ENCODE results near the gene GRXCR1.

Gene GRXCR1

GRCh38 chr4:42928582-42928981 lies 36.1 kb downstream of the GRXCR1 start:
- DNase-seq (ENCODE audit: low read depth in 2 of 2): no peak

- DNase-seq (ENCODE audit: low read depth in 2 of 2): no peak
These were observed 49.7 kb downstream of the GRXCR1 start for GRCh38 chr4:42942216-42942615.

GRCh38 chr4:42945874-42946273 lies 53.4 kb downstream of the GRXCR1 start:
- DNase-seq (ENCODE audit: low read depth in 2 of 2): no peak

- DNase-seq (ENCODE audit: low read depth in 2 of 2): no peak
These were observed 60.8 kb downstream of the GRXCR1 start for GRCh38 chr4:42953321-42953720.

- DNase-seq (ENCODE audit: low read depth in 2 of 2): no peak
These were observed 62.6 kb downstream of the GRXCR1 start for GRCh38 chr4:42954963-42955669.

- DNase-seq (ENCODE audit: low read depth in 2 of 2): no peak
These were observed 63.4 kb downstream of the GRXCR1 start for GRCh38 chr4:42955746-42956505.

- no peak for DNase-seq (ENCODE audit: low read depth in 2 of 2)
These were observed 72.8 kb downstream of the GRXCR1 start for GRCh38 chr4:42965326-42965725.

- DNase-seq (ENCODE audit: low read depth in 2 of 2): no peak
These were observed 93.5 kb downstream of the GRXCR1 start for GRCh38 chr4:42985976-42986375.

- DNase-seq (ENCODE audit: low read depth in 2 of 2): no peak
These were observed 102.9 kb downstream of the GRXCR1 start for GRCh38 chr4:42995343-42995944.

GRCh38 chr4:43008793-43009192 lies 116.3 kb downstream of the GRXCR1 start:
- no peak for DNase-seq (ENCODE audit: low read depth in 2 of 2)

GRCh38 chr4:43014256-43014655 lies 121.7 kb downstream of the GRXCR1 start:
- DNase-seq (ENCODE audit: low read depth in 2 of 2): no peak

- no peak for DNase-seq (ENCODE audit: low read depth in 2 of 2)
These were observed 149.1 kb downstream of the GRXCR1 start for GRCh38 chr4:43041632-43042031.

- DNase-seq (ENCODE audit: low read depth in 2 of 2): no peak
These were observed 154.5 kb downstream of the GRXCR1 start for GRCh38 chr4:43047058-43047457.

- DNase-seq (ENCODE audit: low read depth in 2 of 2): no peak
These were observed 156.1 kb downstream of the GRXCR1 start for GRCh38 chr4:43048570-43048969.

GRCh38 chr4:43049326-43049725 lies 156.8 kb downstream of the GRXCR1 start:
- no peak for DNase-seq (ENCODE audit: low read depth in 2 of 2)

- no peak for DNase-seq (ENCODE audit: low read depth in 2 of 2)
These were observed 173.9 kb downstream of the GRXCR1 start for GRCh38 chr4:43066415-43066814.

- DNase-seq (ENCODE audit: low read depth in 2 of 2): no peak
These were observed 178.6 kb downstream of the GRXCR1 start for GRCh38 chr4:43071069-43071468.

All from stimulated activated CD8-positive, alpha-beta memory T cell treated with anti-CD3 and anti-CD28 coated beads, Interleukin-7, amount 100 ng/mL, for 1 hour (primary cell).